Measurements from ENCODE around the gene TET2. TPM values are rescaled to one million over a fixed set of nuclear protein-coding genes. Genes with fewer than 3 reads are reported as not detected.

Gene TET2
- total RNA-seq, 1 experiment from 2014 or later, result 3.4 TPM

DNA sequence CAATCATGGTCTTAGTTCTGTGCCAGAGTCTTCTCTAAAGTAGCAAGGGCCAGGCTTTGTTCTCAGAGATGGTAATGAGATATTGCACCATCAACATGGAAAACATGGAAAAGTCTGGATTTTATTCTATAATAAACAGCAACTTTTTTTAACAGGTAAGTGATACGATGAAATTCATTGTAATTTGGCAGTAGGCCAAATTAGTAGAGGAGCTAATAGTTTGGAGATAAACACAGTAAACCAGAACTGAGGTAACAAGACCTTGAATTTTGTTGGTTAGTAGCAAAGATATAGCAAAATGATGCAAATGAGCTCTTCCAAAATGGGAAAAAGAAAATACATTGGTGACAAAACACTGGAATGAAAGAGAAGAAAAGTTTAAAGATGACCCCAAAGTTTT, 126.6 kb downstream of the TET2 start:
- H3K9me3 Mint-ChIP-seq, result no peaks in the 10 kb centered on the region
- H3K4me3 Mint-ChIP-seq, result no peak overlapping the region
- H3K27me3 Mint-ChIP-seq (ENCODE audit: low read depth), result no peaks in the 10 kb centered on the region
- no peak overlapping the region for H3K27ac Mint-ChIP-seq
- H3K4me1 Mint-ChIP-seq, result peaks cover 5% of the 10 kb centered on the region; the same call in 1 of the 2 replicates
- no peak for ATAC-seq
- TF ChIP-seq RELA (CRISPR knock-in tag; IDR thresholded peaks at IDR 0.05; ENCODE audit: borderline replicate concordance), result no peak
- TF ChIP-seq, protein P1, sequence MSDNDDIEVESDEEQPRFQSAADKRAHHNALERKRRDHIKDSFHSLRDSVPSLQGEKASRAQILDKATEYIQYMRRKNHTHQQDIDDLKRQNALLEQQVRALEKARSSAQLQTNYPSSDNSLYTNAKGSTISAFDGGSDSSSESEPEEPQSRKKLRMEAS (CRISPR knock-in tag; IDR thresholded peaks at IDR 0.05), result no peak
- no peak for TF ChIP-seq TP53 (CRISPR knock-in tag; IDR thresholded peaks at IDR 0.05)
- TF ChIP-seq NFE2L1 (CRISPR knock-in tag; IDR thresholded peaks at IDR 0.05), result no peak
- TF ChIP-seq, protein P2, sequence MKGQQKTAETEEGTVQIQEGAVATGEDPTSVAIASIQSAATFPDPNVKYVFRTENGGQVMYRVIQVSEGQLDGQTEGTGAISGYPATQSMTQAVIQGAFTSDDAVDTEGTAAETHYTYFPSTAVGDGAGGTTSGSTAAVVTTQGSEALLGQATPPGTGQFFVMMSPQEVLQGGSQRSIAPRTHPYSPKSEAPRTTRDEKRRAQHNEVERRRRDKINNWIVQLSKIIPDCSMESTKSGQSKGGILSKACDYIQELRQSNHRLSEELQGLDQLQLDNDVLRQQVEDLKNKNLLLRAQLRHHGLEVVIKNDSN (CRISPR knock-in tag; IDR thresholded peaks at IDR 0.05), result no peak
- TF ChIP-seq, protein P3, sequence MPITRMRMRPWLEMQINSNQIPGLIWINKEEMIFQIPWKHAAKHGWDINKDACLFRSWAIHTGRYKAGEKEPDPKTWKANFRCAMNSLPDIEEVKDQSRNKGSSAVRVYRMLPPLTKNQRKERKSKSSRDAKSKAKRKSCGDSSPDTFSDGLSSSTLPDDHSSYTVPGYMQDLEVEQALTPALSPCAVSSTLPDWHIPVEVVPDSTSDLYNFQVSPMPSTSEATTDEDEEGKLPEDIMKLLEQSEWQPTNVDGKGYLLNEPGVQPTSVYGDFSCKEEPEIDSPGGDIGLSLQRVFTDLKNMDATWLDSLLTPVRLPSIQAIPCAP (CRISPR knock-in tag; IDR thresholded peaks at IDR 0.05), result no peak
- TF ChIP-seq, protein P4, sequence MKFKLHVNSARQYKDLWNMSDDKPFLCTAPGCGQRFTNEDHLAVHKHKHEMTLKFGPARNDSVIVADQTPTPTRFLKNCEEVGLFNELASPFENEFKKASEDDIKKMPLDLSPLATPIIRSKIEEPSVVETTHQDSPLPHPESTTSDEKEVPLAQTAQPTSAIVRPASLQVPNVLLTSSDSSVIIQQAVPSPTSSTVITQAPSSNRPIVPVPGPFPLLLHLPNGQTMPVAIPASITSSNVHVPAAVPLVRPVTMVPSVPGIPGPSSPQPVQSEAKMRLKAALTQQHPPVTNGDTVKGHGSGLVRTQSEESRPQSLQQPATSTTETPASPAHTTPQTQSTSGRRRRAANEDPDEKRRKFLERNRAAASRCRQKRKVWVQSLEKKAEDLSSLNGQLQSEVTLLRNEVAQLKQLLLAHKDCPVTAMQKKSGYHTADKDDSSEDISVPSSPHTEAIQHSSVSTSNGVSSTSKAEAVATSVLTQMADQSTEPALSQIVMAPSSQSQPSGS (CRISPR knock-in tag; IDR thresholded peaks at IDR 0.05; ENCODE audit: borderline replicate concordance, low read depth), result no peak
- no peak for TF ChIP-seq ESRRA (CRISPR knock-in tag; IDR thresholded peaks at IDR 0.05; ENCODE audit: borderline replicate concordance)
- TF ChIP-seq, protein P5, sequence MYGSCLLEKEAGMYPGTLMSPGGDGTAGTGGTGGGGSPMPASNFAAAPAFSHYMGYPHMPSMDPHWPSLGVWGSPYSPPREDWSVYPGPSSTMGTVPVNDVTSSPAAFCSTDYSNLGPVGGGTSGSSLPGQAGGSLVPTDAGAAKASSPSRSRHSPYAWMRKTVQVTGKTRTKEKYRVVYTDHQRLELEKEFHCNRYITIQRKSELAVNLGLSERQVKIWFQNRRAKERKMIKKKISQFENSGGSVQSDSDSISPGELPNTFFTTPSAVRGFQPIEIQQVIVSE (CRISPR knock-in tag; IDR thresholded peaks at IDR 0.05; ENCODE audit: borderline replicate concordance), result no peak
- TF ChIP-seq, protein P6, sequence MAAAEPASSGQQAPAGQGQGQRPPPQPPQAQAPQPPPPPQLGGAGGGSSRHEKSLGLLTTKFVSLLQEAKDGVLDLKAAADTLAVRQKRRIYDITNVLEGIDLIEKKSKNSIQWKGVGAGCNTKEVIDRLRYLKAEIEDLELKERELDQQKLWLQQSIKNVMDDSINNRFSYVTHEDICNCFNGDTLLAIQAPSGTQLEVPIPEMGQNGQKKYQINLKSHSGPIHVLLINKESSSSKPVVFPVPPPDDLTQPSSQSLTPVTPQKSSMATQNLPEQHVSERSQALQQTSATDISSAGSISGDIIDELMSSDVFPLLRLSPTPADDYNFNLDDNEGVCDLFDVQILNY (CRISPR knock-in tag; IDR thresholded peaks at IDR 0.05), result no peak
- TF ChIP-seq, protein P7, sequence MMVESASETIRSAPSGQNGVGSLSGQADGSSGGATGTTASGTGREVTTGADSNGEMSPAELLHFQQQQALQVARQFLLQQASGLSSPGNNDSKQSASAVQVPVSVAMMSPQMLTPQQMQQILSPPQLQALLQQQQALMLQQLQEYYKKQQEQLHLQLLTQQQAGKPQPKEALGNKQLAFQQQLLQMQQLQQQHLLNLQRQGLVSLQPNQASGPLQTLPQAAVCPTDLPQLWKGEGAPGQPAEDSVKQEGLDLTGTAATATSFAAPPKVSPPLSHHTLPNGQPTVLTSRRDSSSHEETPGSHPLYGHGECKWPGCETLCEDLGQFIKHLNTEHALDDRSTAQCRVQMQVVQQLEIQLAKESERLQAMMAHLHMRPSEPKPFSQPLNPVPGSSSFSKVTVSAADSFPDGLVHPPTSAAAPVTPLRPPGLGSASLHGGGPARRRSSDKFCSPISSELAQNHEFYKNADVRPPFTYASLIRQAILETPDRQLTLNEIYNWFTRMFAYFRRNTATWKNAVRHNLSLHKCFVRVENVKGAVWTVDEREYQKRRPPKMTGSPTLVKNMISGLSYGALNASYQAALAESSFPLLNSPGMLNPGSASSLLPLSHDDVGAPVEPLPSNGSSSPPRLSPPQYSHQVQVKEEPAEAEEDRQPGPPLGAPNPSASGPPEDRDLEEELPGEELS (CRISPR knock-in tag; IDR thresholded peaks at IDR 0.05), result no peak
- TF ChIP-seq, protein P8, sequence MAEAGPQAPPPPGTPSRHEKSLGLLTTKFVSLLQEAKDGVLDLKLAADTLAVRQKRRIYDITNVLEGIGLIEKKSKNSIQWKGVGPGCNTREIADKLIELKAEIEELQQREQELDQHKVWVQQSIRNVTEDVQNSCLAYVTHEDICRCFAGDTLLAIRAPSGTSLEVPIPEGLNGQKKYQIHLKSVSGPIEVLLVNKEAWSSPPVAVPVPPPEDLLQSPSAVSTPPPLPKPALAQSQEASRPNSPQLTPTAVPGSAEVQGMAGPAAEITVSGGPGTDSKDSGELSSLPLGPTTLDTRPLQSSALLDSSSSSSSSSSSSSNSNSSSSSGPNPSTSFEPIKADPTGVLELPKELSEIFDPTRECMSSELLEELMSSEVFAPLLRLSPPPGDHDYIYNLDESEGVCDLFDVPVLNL (CRISPR knock-in tag; IDR thresholded peaks at IDR 0.05; ENCODE audit: borderline replicate concordance, low read depth), result no peak
- DNase-seq (ENCODE audit: low spot score), result no peak
- POLR2A ChIA-PET, result no interaction called here
- CTCF ChIA-PET, result no interaction called here
- peaks cover 6% of the 10 kb centered on the region for H3K36me3 Mint-ChIP-seq

DNA sequence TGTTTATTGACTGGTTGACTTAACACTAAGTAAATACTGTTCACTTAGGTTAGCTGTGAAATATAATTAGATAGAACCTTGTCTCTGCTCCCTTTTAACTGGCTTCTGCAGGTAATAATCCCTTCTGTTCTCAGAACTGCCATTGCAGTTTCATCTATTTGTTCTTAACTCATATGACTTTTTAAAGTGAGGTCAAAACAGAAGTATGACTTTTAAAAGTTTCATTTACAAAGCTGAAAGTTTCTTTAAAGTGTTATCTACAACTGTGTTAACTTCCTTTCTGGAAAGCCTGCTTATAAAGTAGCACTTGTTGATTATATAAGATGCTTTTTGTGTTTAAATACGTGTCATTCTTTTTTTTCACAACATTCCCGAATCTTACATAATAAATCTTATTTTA, 127.4 kb downstream of the TET2 start:
- H3K4me1 Mint-ChIP-seq, result peaks cover 5% of the 10 kb centered on the region; the same call in 1 of the 2 replicates
- H3K27ac Mint-ChIP-seq, result no peak overlapping the region
- H3K27me3 Mint-ChIP-seq (ENCODE audit: low read depth), result no peaks in the 10 kb centered on the region
- TF ChIP-seq ZNF396 (CRISPR knock-in tag; IDR thresholded peaks at IDR 0.05; ENCODE audit: borderline replicate concordance), result no peak
- TF ChIP-seq, protein P9, sequence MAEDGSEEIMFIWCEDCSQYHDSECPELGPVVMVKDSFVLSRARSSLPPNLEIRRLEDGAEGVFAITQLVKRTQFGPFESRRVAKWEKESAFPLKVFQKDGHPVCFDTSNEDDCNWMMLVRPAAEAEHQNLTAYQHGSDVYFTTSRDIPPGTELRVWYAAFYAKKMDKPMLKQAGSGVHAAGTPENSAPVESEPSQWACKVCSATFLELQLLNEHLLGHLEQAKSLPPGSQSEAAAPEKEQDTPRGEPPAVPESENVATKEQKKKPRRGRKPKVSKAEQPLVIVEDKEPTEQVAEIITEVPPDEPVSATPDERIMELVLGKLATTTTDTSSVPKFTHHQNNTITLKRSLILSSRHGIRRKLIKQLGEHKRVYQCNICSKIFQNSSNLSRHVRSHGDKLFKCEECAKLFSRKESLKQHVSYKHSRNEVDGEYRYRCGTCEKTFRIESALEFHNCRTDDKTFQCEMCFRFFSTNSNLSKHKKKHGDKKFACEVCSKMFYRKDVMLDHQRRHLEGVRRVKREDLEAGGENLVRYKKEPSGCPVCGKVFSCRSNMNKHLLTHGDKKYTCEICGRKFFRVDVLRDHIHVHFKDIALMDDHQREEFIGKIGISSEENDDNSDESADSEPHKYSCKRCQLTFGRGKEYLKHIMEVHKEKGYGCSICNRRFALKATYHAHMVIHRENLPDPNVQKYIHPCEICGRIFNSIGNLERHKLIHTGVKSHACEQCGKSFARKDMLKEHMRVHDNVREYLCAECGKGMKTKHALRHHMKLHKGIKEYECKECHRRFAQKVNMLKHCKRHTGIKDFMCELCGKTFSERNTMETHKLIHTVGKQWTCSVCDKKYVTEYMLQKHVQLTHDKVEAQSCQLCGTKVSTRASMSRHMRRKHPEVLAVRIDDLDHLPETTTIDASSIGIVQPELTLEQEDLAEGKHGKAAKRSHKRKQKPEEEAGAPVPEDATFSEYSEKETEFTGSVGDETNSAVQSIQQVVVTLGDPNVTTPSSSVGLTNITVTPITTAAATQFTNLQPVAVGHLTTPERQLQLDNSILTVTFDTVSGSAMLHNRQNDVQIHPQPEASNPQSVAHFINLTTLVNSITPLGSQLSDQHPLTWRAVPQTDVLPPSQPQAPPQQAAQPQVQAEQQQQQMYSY (CRISPR knock-in tag; IDR thresholded peaks at IDR 0.05), result no peak
- TF ChIP-seq, protein P10, sequence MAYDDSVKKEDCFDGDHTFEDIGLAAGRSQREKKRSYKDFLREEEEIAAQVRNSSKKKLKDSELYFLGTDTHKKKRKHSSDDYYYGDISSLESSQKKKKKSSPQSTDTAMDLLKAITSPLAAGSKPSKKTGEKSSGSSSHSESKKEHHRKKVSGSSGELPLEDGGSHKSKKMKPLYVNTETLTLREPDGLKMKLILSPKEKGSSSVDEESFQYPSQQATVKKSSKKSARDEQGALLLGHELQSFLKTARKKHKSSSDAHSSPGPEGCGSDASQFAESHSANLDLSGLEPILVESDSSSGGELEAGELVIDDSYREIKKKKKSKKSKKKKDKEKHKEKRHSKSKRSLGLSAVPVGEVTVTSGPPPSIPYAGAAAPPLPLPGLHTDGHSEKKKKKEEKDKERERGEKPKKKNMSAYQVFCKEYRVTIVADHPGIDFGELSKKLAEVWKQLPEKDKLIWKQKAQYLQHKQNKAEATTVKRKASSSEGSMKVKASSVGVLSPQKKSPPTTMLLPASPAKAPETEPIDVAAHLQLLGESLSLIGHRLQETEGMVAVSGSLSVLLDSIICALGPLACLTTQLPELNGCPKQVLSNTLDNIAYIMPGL (CRISPR knock-in tag; IDR thresholded peaks at IDR 0.05), result no peak
- no peaks in the 10 kb centered on the region for H3K9me3 Mint-ChIP-seq
- ATAC-seq (no peak), DNase-seq (ENCODE audit: low spot score) (no peak)
- CTCF ChIA-PET, result no interaction called here
- H3K36me3 Mint-ChIP-seq, result peaks cover 6% of the 10 kb centered on the region
- POLR2A ChIA-PET, result no interaction called here
- H3K4me3 Mint-ChIP-seq, result no peak overlapping the region

Data from WTC11 (cell line).